Hypothalamus (tissue), 51 donors: Measurements from ENCODE around the gene RCOR3.

Experiments
- DNase-seq, 51 donors: peaks; one replicate each; lab custom pipeline; 2025; lab: John Stamatoyannopoulos, UW

The RCOR3 gene

DNA sequence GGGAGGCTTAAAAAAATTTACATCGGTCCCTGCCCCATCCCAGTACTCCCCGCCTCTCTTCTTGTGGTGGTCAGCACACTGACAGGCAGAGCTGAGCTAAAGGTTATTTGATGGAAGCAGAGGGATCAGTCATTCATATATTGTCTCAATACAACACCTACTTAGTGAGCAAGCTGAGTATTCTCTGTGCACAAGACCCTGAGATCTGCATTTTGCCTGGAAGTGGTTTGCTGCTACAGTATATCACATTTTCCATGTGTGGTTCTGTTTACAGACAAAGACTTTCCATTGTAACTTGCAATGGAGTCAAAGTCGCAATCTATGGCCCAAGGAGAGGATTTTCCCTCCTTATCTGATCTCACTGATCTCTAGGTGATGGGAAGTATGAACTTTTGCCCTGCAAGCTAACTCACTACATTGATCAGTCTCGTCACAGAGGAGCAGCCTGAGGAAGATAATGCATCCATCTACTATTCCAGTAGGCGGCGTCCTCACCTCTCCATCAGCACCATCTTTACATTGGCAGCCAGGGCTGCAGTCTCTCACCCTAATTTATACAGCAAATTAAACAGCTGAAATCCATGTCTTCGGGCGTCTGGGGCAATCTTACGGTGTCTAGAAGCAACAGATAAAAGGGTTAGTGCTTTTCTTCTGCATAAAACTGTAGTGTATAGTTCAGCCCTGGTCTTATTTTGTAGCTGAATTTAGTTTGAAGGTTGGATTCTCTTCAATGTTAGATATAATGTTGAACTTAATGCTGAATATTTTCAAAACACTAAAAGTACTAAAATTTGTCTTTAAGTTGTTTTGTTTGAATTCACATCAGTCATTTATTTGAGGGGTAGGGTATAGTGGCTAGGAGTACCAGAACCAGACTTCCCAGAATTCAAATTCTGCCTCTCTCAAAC, 64.2 kb downstream of the RCOR3 start:
- DNase-seq = peak in 12 of 51 donors; percentile 4 to 31 (median 21)

DNA sequence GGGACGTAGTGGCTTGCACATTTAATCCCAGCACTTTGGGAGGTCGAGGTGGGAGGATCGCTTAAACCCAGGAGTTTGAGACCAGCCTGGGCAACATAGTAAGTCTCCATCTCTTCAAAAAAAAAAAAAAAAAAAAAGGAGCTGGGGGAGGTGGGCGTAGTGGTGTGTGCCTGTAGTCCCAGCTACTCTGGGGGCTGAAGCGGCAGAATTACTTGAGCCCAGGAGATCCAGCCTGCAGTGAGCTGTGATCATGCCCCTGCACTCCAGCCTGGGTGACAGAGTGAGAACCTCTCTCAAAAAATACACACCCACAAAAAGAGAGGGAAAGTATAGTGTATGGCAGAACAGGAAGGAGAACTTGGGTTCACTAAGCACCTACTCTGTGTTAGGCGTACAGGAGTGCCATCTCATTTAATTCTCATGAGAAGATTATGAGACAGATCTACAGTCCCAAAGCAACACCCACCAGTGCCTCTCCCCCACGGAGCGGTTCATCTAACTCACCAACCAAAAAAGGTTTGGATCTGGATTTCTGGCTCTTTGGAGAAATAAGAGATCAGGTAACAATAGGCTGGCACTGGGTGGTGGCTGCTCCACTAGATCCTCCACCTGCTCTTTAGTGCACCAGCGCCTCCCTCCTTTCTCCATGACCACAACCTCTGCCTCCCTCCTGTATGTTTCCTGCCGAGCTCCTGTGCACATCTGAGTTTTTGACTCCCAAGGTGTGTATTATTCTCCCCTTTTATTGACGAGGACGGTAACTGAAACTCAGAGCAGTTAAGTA, 66.0 kb downstream of the RCOR3 start:
- DNase-seq = no peak

DNA sequence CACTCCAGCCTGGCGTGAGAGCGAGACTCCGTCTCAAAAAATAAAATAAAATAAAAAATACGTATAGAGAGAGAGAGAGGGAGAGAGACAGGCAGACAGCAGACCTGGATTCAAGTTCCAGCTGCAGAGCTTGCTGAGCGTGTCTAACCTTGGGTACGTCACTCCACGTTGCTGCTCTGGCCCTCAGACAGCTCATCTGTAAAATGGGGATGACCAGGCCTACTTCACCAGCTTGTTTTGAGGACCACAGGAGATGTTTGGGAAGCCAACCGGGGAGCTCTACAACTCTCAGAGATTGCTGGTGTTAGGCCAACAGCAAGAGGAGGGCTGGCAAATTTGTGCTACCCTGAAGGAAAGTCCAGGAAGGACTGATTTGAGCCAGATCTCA, 67.0 kb downstream of the RCOR3 start:
- no peak for DNase-seq

DNA sequence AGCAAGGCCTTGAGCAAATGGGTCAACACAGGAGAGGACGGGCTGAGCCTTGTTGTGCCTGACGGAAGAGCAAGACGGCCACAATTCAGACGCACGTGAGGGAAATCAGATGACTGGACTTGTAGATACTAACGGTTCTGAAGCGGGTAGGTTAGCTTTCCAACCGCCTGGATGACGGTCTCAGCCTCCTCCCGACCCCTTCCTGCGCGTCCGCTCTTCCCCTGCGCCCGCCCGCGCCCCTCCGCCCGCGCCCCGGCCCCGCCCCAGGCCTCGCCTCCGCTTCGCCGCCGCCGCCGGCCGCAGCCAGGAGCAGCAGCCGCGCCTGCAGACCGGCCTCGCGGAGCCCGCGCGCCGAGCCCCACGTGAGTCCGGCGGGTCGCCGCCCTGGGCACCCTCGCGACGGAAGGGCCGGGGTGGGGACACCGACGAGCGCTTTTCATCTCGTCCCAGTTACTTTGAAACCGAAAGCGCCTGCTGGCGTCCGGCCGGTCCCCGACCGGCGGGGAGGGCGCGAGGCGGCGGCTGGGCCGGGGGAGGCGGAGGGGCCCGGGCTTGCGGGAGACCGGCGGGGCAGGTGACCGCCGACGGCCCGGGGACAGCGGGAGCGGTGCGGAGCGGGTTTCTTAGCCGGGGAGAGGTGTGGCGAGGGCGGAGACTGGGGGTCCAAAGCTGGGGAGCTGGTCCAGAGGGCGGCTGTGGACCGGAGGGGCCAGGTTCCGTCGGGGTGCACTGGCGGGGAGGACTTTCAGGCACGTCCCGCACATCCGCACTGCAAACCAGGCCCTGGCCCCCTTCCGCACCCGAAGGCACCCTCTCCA, 67.6 kb downstream of the RCOR3 start, which contains the start of gene TRAF5:
Gene TRAF5, plus strand, starts transcription at position 306 of the 818 bp plus-strand sequence. CDS start 26,407 bp downstream, outside the sequence.
- DNase-seq = peak in 11 of 51 donors; percentile 7 to 60 (median 25)

DNA sequence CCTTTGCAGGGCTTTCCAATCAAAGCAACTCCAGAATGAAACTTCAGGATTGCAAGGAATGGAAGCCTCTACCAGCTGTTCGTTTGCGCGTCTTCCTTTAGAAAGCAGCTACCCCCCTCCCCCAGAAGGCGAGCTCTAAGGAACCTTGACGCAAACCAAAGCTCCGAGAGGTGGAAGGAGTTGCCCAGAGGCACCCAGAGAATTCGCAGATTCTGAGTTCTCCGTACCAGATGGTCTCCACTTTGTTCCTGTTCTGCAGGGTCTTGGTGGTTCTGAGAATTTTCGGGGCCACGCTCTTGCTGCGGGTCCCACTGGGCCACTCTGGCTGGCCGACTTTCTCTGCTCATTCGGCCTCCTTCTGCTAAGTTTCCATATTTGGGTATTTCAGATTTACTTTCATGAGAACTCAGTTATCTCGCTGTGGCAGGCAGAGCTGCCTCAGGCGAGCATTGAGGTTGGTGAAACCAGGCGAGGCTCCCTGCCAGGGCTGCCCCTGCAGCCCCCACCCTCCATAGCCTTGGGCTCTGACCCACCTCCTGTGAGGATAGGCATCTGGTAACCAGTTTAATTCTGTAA, 68.3 kb downstream of the RCOR3 start:
- no peak for DNase-seq

DNA sequence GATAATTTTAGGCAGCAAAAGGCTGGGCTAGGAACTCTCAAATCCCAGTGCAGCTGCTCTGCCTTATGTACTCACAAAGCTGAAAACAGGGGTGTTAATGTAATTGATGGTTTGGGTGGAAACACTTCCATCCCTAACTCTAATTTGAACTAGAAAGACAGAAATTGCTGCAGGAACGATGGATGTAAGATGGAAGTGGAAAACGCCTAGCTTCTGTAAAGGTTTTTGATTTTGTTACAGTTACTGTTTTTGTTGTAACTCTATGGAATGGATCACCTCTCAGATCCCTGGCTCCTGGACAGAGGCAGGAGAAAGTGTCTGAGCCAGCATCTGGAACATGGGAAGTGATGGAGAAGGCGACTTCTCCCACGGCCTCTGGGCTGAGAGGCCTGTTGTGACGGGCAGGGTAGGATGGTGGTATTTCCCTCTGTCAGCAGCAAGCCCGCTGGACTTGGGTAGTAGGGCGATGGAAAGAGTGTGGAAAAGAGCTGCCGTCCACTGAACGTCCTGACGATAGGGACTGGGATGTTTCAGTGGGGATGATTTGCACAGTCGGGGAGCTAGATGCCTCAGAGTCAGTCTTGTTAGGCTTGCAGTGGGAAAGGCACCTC, 69.0 kb downstream of the RCOR3 start:
- no peak for DNase-seq

DNA sequence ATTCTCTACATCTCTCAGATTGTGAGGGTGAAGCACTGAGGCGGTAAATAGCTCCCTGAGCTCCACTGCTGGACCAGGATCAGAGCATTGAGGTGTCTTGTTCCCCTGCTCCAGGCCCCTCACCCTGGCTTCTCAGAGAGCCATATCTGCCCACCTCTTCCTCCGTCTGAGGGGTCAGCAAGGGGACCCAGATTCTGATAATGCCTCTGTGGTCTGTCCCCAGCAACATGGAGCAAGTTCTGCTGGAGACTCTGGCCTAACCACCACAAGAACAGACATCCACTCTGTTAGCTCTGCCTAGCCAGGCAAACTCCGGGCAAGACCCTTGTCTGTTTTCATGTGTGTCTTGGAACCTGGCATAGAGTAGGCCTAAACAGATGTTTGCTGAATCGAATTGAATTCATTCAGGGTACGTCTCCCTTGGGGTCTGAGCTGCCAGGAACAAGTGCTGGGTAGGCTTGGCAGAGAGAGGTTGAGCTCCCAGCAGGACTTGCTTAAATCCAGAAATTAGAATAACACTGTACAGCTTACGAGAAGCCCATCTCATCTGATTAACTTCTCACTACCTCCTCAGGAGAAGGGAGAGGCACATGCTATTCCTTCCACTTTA, 69.8 kb downstream of the RCOR3 start:
- DNase-seq = no peak

DNA sequence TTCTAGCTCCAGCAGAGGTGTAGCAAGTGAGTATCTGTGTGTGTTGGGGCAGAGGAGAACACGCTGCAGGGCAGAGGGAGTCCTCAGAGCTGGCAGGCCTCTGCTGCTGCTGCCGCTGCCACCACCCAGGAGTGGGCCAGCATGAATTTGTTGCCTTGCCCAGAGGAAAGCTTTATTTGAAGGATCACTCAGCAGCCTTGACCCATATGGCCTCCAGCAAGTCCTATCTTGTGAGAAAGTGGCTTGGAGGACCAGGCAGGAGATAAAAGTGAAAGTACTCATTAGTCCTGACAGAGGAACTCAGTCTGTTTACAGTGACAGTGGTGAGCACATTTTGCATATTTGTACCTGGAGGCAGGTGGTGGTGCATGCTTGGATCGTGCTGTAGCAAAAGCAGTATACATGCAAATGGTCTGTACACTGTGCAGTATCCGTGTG, 70.6 kb downstream of the RCOR3 start:
- DNase-seq = no peak

DNA sequence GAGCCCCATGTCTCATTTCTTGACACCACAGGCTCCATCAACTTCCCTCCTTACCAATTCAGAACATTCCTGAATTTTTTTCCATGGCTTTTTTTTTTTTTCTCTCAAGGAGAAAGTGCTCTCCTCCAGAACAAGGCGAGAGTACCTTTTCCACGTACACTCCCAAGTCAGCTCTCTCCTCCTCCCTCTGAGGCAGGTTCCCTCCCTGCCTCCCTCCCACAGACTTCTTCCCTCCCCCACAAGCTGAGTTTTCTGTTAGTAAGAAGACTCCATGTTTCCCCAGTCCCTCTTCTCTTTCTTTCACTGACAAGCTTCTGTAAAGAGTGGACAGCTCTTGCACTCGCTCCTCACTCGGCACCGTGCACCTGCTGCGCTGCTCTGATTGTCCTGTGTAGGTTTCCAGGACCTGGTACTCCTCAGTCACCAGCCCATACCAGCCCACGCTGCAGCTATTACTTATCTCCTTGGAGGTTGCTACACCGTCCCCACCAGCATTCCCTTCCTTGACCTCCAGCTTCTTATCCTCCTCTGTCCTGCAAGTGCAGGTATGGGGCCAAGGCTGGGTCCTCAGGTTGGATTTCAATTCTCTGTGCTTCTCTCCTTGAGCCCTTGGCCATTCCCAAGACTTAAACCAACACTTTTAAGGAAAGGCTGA, 71.2 kb downstream of the RCOR3 start:
- no peak for DNase-seq

DNA sequence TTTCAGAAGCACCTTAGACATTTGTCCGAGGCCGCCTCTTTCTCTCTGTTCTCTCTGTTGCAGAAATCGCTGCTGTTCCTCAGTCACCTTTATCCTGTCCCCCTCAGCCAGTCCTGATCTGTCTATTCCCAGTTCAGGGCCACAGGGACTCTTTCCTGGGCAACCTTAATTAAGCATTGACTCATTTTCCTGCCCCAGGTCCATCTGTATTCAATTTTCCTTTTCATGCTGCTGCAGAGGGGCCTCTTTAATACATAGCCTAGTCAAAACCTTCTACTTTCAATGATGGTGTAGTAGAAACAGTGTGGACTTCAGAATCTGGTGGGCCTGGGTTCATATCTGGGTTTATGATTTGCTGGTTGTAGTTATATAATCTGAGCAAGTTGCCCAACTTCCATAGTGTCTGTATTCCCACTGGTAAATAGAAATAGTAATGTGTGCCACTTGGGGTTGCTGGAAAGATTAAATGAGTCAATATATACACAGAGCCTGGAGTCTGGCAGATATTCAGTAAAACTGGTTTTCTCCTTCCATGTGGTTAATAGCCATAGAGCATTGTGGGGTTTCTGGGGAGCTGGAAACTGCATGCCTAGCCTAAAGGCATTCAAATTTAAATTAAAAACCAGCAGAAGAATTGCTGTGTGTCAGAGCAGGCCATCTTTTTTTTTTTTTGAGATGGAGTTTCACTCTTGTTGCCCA, 72.0 kb downstream of the RCOR3 start:
- DNase-seq = no peak

DNA sequence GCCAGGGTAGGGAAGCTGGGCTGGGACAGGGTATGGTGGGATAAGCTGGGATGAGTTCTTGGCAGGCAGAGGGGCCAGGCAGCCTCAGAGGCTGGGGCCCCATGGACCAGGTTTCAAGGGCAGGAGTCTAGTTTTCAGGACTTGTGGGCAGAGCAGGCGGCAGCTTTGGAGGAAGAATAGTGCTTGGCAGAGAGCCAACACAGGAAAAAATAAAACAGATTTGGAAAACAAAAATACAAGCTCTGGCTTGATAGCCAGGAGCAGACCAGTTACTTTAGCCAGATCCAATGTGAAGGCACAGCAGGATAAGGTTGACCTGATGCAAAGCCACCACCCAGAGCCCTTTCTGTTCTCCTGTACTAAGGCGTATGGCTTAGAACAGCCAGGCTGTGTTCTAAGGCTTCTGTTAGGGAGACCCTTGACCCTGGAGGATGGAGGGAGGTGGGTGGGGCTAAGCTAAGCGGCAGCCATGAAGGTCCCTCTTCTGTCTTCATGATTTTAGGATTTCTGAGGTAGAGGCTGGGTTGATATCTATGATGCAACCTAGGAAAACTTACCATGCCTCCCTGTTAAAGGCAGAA, 73.0 kb downstream of the RCOR3 start:
- DNase-seq = no peak

DNA sequence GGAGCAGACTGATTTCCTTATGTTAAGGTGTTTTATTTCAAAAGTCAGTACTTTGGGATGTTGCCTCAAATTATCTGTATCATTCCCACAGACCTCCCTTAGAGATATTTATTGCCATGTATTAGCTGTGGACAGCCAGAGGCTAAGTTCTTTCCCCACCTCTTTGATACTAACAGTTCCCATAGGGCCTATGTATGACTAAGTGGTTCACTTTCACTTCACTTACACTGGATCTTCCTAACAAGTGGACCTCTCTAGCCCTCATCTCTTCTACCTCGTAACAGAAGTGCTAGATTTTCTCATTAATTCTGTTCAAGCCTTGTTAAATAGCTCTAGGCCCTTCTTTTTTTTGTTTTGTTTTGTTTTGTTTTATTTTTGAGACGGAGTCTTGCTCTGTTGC, 73.7 kb downstream of the RCOR3 start:
- no peak for DNase-seq

DNA sequence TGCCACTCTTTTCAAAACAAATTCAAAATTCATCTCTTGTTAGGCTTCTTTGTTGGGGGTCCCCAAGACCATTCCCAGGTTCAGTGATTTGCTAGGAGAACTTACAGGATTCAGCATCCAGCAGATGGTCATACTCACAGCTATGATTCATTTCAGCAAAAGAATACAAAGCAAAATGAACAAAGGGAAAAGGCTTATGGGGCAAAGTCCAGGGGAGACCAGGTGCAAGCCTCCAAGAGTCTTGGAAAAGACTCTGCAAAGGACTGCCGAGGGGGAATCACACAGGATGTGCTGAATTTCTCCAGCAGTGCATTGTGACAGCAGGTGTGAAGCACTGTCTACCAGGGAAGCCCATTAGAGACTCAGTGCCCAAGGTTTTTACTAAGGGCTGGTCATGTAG, 74.7 kb downstream of the RCOR3 start:
- DNase-seq = no peak

DNA sequence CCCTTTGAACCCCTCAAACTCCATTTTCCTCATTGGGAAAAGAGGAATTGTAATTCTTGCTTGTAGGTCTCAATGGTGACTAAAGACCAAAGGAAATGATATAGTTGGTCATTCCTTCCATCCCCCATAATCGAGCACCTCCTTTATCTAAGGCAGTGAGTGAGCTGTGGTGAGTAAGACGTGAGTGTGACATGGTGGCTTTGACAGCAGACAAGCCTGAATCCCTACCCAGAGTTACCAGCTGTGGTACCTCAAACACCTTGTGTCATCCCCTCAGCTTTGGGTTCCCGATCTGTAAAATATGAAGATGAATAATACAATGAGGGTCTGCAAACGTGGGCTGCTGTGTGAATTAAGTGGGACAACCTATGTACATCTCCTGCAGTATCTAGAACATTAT, 75.8 kb downstream of the RCOR3 start:
- no peak for DNase-seq

DNA sequence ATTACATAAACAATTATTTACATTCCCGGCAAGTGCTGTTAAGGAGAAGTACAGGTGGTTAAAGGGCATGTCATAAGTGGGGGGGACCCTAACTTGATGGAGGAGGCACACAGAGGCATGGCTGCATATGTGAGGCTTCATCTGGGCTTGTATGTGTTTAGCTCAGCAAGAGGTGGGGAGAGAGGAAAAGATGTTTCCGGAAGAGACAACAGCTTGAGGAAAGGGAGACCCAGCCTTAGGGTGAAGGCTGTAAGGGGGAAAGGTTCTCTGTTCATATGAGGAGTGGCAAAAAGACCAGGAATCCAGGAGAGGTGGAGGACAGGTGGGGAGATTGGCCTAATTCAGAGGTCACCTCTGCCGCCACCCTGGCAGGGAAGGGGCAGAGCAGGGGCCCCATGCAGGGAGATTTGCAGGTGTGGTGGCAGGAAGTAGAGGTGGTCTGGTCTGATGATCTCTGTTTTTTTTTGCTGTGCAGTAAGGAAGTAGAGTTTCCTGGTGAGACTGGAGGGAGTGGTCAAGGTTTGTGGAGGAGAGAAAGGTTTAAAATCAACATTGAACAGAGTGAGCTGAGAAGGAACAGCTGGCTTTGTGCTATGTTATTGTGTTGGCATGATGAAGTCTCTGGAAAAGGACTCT, 76.5 kb downstream of the RCOR3 start:
- DNase-seq = no peak

DNA sequence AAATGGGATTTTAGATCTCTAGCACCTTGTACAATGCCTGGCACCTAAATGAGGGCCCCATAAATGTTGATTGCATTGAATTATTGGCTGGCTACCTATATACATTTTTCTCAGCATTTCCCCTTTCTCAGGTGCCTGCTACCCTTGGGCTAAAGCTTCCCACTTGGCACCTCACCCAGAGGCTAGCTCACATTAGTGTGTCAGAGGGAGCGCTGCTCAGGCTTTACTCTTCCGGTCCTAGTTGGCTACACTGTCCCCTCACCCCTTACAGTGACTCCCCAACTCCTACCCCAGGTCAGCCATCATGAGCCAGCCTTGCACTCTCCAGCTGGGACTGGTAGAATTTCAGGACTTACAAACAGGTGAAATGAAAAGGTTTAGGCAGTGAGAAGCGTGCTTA, 77.0 kb downstream of the RCOR3 start:
- no peak for DNase-seq

DNA sequence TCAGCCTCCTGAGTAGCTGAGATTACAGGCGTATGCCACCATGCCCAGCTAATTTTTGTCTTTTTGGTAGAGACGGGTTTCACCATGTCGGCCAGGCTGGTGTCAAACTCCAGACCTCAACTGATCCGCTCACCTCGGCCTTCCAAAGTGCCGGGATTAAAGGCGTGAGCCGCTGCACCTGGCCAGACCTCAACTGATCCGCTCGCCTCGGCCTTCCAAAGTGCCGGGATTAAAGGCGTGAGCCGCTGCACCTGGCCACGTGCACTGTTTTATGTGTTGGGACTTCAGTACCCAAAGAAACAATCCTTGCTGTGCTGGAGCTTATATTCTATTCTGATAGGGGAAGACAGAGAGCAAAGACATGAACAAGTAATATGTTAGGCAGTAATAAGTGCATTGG, 77.6 kb downstream of the RCOR3 start:
- DNase-seq = no peak
